Erythroblast (primary cell): ENCODE results near the gene ZSWIM2.

ENCODE experiments used
- GATA1 ChIP-seq: IDR thresholded peaks from 2 replicates; pipeline ENCODE4 v1.6.1; 2011; ENCODE audit warnings: low read depth, mild to moderate bottlenecking, control low read depth, low read length, moderate library complexity
- POLR2A ChIP-seq: IDR thresholded peaks from 2 replicates; pipeline ENCODE4 v1.6.1; 2011; ENCODE audit warnings: mild to moderate bottlenecking, low read length

DNA sequence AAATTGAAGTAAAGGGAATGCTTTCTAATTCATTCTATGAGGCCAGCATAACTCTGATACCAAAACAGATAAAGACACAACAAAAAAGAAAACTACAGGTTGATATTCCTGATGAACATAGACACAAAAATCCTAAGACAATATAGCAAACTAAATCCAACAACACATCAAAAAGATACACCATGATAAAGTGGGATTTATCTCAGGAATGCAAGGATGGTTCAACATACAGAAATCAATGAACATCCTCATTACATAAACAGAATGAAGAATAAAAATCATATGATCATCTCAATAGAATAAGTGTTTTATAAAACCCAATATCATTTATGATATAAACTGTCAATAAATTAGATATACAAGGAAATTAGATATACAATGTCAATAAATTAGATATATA is 65.7 kb downstream of the ZSWIM2 start:
- TF ChIP-seq POLR2A (no peak), GATA1 (no peak)
